ENCODE data around the gene LRFN5.
A peak's percentile ranks its signal among the peaks of the same experiment; 100 is the strongest.

The LRFN5 gene

GRCh38 chr14:41644606-41645005, 37.9 kb downstream of the LRFN5 start:
- no peak for TF ChIP-seq CTCF (IDR thresholded peaks at IDR 0.05; ENCODE audit: unreplicated experiment in 3 of 3)
- peaks cover 16% of the 10 kb centered on the region for H3K4me1 Mint-ChIP-seq
- no peaks in the 10 kb centered on the region for H3K36me3 Mint-ChIP-seq (ENCODE audit: low read depth)
- H3K4me3 Mint-ChIP-seq: no peak overlapping the region
- no peaks in the 10 kb centered on the region for H3K9me3 Mint-ChIP-seq
- no peaks in the 10 kb centered on the region for H3K27me3 Mint-ChIP-seq (ENCODE audit: low read depth)
- peak overlapping the region in 2 of 3 experiments; percentile 28 to 39 for H3K27ac Mint-ChIP-seq

GRCh38 chr14:41650802-41651201, 44.1 kb downstream of the LRFN5 start:
- no peaks in the 10 kb centered on the region for H3K4me1 Mint-ChIP-seq

GRCh38 chr14:41654196-41654595, 47.5 kb downstream of the LRFN5 start:
- Mint-ChIP-seq H3K4me1 (no peaks in the 10 kb centered on the region), H3K36me3 (ENCODE audit: low read depth) (no peaks in the 10 kb centered on the region), H3K27me3 (ENCODE audit: low read depth) (no peaks in the 10 kb centered on the region), H3K27ac (no peak overlapping the region), H3K9me3 (no peaks in the 10 kb centered on the region), H3K4me3 (no peak overlapping the region)
- TF ChIP-seq CTCF (IDR thresholded peaks at IDR 0.05; ENCODE audit: unreplicated experiment in 3 of 3): no peak

More at GRCh38 chr14:41650802-41651201, 44.1 kb downstream of the LRFN5 start:
- TF ChIP-seq CTCF (IDR thresholded peaks at IDR 0.05; ENCODE audit: unreplicated experiment in 3 of 3): no peak
- Mint-ChIP-seq H3K27me3 (ENCODE audit: low read depth) (no peaks in the 10 kb centered on the region), H3K36me3 (ENCODE audit: low read depth) (no peaks in the 10 kb centered on the region), H3K27ac (no peak overlapping the region), H3K4me3 (no peak overlapping the region), H3K9me3 (no peaks in the 10 kb centered on the region)

- H3K27ac Mint-ChIP-seq: peak overlapping the region in 2 of 3 experiments; percentile 21 to 44
- H3K4me3 Mint-ChIP-seq: no peak overlapping the region
- no peaks in the 10 kb centered on the region for H3K36me3 Mint-ChIP-seq (ENCODE audit: low read depth)
- H3K9me3 Mint-ChIP-seq: no peaks in the 10 kb centered on the region
- peaks cover 15% of the 10 kb centered on the region for H3K4me1 Mint-ChIP-seq
- TF ChIP-seq CTCF (IDR thresholded peaks at IDR 0.05; ENCODE audit: unreplicated experiment in 3 of 3): no peak
- H3K27me3 Mint-ChIP-seq (ENCODE audit: low read depth): no peaks in the 10 kb centered on the region
Measured at GRCh38 chr14:41662780-41663472, 56.2 kb downstream of the LRFN5 start.

- H3K27ac Mint-ChIP-seq: peak overlapping the region in 2 of 3 experiments; percentile 21 to 44
- no peaks in the 10 kb centered on the region for H3K9me3 Mint-ChIP-seq
- H3K4me1 Mint-ChIP-seq: peaks cover 19% of the 10 kb centered on the region
- H3K36me3 Mint-ChIP-seq (ENCODE audit: low read depth): no peaks in the 10 kb centered on the region
- no peak overlapping the region for H3K4me3 Mint-ChIP-seq
- TF ChIP-seq CTCF (IDR thresholded peaks at IDR 0.05; ENCODE audit: unreplicated experiment in 3 of 3): no peak
- H3K27me3 Mint-ChIP-seq (ENCODE audit: low read depth): no peaks in the 10 kb centered on the region
Measured at GRCh38 chr14:41663473-41663850, 56.8 kb downstream of the LRFN5 start.

GRCh38 chr14:41666301-41666700, 59.6 kb downstream of the LRFN5 start:
- Mint-ChIP-seq H3K36me3 (ENCODE audit: low read depth) (no peaks in the 10 kb centered on the region), H3K27me3 (ENCODE audit: low read depth) (no peaks in the 10 kb centered on the region), H3K27ac (no peak overlapping the region), H3K4me3 (no peak overlapping the region), H3K9me3 (no peaks in the 10 kb centered on the region), H3K4me1 (peaks cover 24% of the 10 kb centered on the region)
- TF ChIP-seq CTCF (IDR thresholded peaks at IDR 0.05; ENCODE audit: unreplicated experiment in 3 of 3): no peak

Data from nephron (organoid).